ENCODE data around the gene ULK3.

GRCh38 chr15:74799856-74800558 is 42.9 kb downstream of the ULK3 start:
- TF ChIP-seq CTCF (IDR thresholded peaks at IDR 0.05), result peak; percentile 93
- TF ChIP-seq EZH2 (IDR thresholded peaks at IDR 0.05; ENCODE audit: borderline replicate concordance, insufficient read depth, low read depth, low read length, poor library complexity, severe bottlenecking), result no peak
